K562 (cell line): ENCODE results near the gene WARS2. TPM values are rescaled to one million over a fixed set of nuclear protein-coding genes. Genes with fewer than 3 reads are reported as not detected.

Experiments used
- ARID2 ChIP-seq: fragments of 450-650 bp; IDR thresholded peaks from 2 replicates; pipeline ENCODE4 v1.6.1; 2017; ENCODE audit warnings: antibody characterized with exemption, mild to moderate bottlenecking
- ATF7 ChIP-seq: fragments of 450-650 bp; IDR thresholded peaks from 2 replicates; pipeline ENCODE4 v1.7.1; 2014; ENCODE audit warnings: mild to moderate bottlenecking, moderate library complexity
- CBFB ChIP-seq: sonication (generic); formaldehyde crosslinking; IDR thresholded peaks from 2 replicates; pipeline ENCODE4 v1.4.0; 2020; ENCODE audit warnings: mild to moderate bottlenecking, missing genetic modification reagents
- DIDO1 ChIP-seq: fragments of 450-650 bp; IDR thresholded peaks from 2 replicates; pipeline ENCODE4 v1.6.1; 2016; ENCODE audit warnings: low read depth, missing biosample characterization, missing genetic modification characterization
- DMBX1 ChIP-seq: fragments of 250-450 bp; sonication (Bioruptor Pico); IDR thresholded peaks from 2 replicates; pipeline ENCODE4 v1.8.0; 2022; ENCODE audit warnings: inconsistent platforms, mild to moderate bottlenecking, moderate library complexity, borderline replicate concordance
- HMG20A ChIP-seq: fragments of 450-650 bp; formaldehyde crosslinking; conservative IDR thresholded peaks from 2 replicates; pipeline ENCODE4 v1.4.0; 2020; ENCODE audit warnings: mild to moderate bottlenecking, mixed read lengths
- OTX1 ChIP-seq: fragments of 450-650 bp; formaldehyde crosslinking; IDR thresholded peaks from 2 replicates; pipeline ENCODE4 v1.4.0; 2022; ENCODE audit warnings: mild to moderate bottlenecking
- POLR2AphosphoS5 ChIP-seq: IDR thresholded peaks from 2 replicates; pipeline ENCODE4 v1.6.1; 2011; ENCODE audit warnings: mild to moderate bottlenecking, low read depth, low read length, moderate library complexity; ENCODE audit not compliant: control insufficient read depth, insufficient read depth
- RB1 ChIP-seq: fragments of 450-650 bp; IDR thresholded peaks from 2 replicates; pipeline ENCODE4 v1.6.1; 2017; ENCODE audit warnings: low read depth, mild to moderate bottlenecking
- RCOR1 ChIP-seq, 2 experiments: IDR thresholded peaks; 2 replicates each; pipeline ENCODE4 v1.6.1; 2012; ENCODE audit warnings: low read depth in 2 of 2, low read length in 2 of 2, borderline replicate concordance in 1 of 2, improper control_type of control experiment in 1 of 2
- SMAD4 ChIP-seq: fragments of 250-450 bp; sonication (Bioruptor Pico); conservative IDR thresholded peaks from 2 replicates; pipeline ENCODE4 v1.8.0; 2021; ENCODE audit warnings: inconsistent platforms, mild to moderate bottlenecking, moderate library complexity
- TAF7 ChIP-seq: fragments of 450-650 bp; IDR thresholded peaks from 2 replicates; pipeline ENCODE4 v1.6.1; 2016; ENCODE audit warnings: missing genetic modification characterization, missing compliant biosample characterization
- TEAD1 ChIP-seq, 2 experiments: fragments of 450-650 bp in 1 of 2; sonication (generic) in 1 of 2; formaldehyde crosslinking; IDR thresholded peaks; 2 replicates each; pipeline versions ENCODE4 v1.4.0 to v1.8.0; 2020 to 2022; ENCODE audit warnings: mild to moderate bottlenecking in 2 of 2, missing genetic modification reagents in 1 of 2
- ZFX ChIP-seq: sonication (generic); formaldehyde crosslinking; IDR thresholded peaks from 2 replicates; pipeline ENCODE4 v1.8.0; 2022; ENCODE audit warnings: mild to moderate bottlenecking, missing genetic modification reagents, moderate library complexity
- ZNF12 ChIP-seq: sonication (generic); formaldehyde crosslinking; IDR thresholded peaks from 2 replicates; pipeline ENCODE4 v1.4.0; 2020; ENCODE audit warnings: mild to moderate bottlenecking, missing genetic modification reagents
- ZNF133 ChIP-seq: fragments of 250-450 bp; sonication (Bioruptor Pico); IDR thresholded peaks from 2 replicates; pipeline ENCODE4 v1.4.0; 2020; ENCODE audit warnings: mild to moderate bottlenecking
- ZNF146 ChIP-seq: IDR thresholded peaks from one replicate; pipeline ENCODE4 v1.6.1; 2018; ENCODE audit warnings: missing compliant biosample characterization; ENCODE audit not compliant: unreplicated experiment
- ZNF174 ChIP-seq: fragments of 250-450 bp; sonication (Bioruptor Pico); IDR thresholded peaks from 2 replicates; pipeline ENCODE4 v1.4.0; 2020; ENCODE audit warnings: mild to moderate bottlenecking
- ZNF431 ChIP-seq: sonication (generic); formaldehyde crosslinking; IDR thresholded peaks from 2 replicates; pipeline ENCODE4 v1.8.0; 2022; ENCODE audit warnings: mild to moderate bottlenecking, missing genetic modification reagents
- polyA plus RNA-seq, 8 experiments: library from polyadenylated mRNA; depleted of rRNA in 4 of 8; stranded (reverse) in 5 of 8; unstranded in 3 of 8; fragments of >200 nt; fragmentation: Nextera tagmentation in 2 of 8; fragmentation: Illumina TruSeq in 1 of 8; extraction: Ambion mirVana in 2 of 8; extraction: Trizol in 1 of 8; gene quantifications; 2 replicates each; pipeline versions ENCODE4 v1.2.1 to v1.2.3, GENCODE V29; 2011 to 2014; ENCODE audit warnings: inconsistent platforms in 1 of 8, missing spikeins in 1 of 8
- total RNA-seq, 7 experiments: library from RNA; depleted of rRNA in 6 of 7; stranded (reverse); fragments of >200 nt in 6 of 7; fragmentation: Illumina TruSeq in 2 of 7; extraction: Trizol in 2 of 7; gene quantifications; 2 replicates each; pipeline versions ENCODE4 v1.2.1 to v1.2.3, GENCODE V29; 2011 to 2021; ENCODE audit warnings: low replicate concordance in 1 of 7
- TF ChIP-seq, protein P1 (sequence below): sonication (generic); formaldehyde crosslinking; IDR thresholded peaks from 2 replicates; pipeline ENCODE4 v1.8.1; 2022; ENCODE audit warnings: missing genetic modification reagents
- TF ChIP-seq, protein P2 (sequence below): fragments of 450-650 bp; formaldehyde crosslinking; IDR thresholded peaks from 2 replicates; pipeline ENCODE4 v1.4.0; 2020; ENCODE audit warnings: mild to moderate bottlenecking
- TF ChIP-seq, protein P3 (sequence below): fragments of 450-650 bp; formaldehyde crosslinking; conservative IDR thresholded peaks from 2 replicates; pipeline ENCODE4 v1.4.0; 2022; ENCODE audit warnings: mild to moderate bottlenecking, missing genetic modification characterization
- TF ChIP-seq, protein P4 (sequence below): fragments of 250-450 bp; sonication (Bioruptor Pico); IDR thresholded peaks from 2 replicates; pipeline ENCODE4 v1.5.1; 2021; ENCODE audit warnings: mild to moderate bottlenecking

WARS2 gene
- total and polyA plus RNA-seq, 9 of the 15 experiments (the other 6 are each of a cell fraction or from before 2014, with no cell fraction given) = 5.7 to 18.0 (median 16.9) TPM

DNA sequence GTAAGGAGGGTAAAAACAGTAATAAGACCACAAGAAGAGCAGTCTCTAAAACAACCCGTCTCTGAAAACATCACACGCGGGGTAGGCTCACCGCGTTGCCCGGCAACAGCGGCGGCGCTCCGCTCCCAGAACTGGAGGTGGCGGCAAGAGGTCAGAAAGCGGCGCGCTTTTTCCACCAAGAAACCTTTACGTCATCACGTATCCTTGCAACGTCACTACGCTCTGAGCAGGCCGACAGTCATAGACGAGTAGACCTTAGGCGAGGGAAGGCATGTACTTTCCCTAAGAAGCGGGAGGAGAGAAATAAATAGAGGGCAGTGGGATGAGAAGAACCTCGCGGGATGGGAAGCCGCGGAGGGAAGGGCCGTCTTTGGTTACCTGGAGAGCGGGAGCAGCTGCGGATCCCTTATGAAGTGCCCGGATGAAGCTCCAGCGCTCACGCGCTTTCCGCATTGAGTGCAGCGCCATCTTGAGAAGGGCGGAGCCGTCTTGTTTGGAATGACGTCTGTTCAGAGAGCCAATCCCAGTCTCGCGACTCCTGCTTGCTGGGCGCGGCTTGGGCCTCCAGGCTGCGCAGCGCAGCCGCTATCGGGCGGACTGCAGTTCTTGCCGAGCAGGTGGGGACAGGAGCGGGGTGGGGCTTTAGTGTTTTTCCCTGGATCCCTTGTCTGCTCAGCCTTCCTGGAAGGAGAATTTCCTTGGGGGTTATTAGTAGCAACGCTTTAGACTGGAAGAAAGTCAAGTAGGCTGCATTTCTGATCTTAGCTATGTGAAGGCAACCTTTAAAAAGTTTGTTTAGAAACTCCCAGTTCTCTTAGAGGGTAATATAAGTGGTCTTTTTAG lies at the start of gene WARS2 (continued):
- TF ChIP-seq, protein P1, sequence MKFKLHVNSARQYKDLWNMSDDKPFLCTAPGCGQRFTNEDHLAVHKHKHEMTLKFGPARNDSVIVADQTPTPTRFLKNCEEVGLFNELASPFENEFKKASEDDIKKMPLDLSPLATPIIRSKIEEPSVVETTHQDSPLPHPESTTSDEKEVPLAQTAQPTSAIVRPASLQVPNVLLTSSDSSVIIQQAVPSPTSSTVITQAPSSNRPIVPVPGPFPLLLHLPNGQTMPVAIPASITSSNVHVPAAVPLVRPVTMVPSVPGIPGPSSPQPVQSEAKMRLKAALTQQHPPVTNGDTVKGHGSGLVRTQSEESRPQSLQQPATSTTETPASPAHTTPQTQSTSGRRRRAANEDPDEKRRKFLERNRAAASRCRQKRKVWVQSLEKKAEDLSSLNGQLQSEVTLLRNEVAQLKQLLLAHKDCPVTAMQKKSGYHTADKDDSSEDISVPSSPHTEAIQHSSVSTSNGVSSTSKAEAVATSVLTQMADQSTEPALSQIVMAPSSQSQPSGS (CRISPR knock-in tag) = 0 out of 2 replicates have a peak, but pooled peaks have one; percentile 68
- TF ChIP-seq ATF7 = peak; percentile 98
- TF ChIP-seq RB1 = peak; percentile 80
- TF ChIP-seq CBFB (CRISPR knock-in tag) = 0 out of 2 replicates have a peak, but pooled peaks have one; percentile 15
- peak in 1 of 2 experiments; percentile 69; a peak in 1 of 4 replicates for TF ChIP-seq TEAD1 (CRISPR knock-in tag; IDR thresholded peaks at IDR 0.05)
- TF ChIP-seq OTX1 = peak; percentile 81
- TF ChIP-seq DIDO1 (tag) = peak; percentile 66
- peak; percentile 33; the same call in 1 of the 2 replicates for TF ChIP-seq SMAD4
- TF ChIP-seq RCOR1 (IDR thresholded peaks at IDR 0.05; ENCODE audit: borderline replicate concordance in 1 of 2, low read depth in 2 of 2, low read length in 2 of 2) = peak; percentile 3 to 47; a peak in 3 of 4 replicates
- peak; percentile 98 for TF ChIP-seq TAF7 (tag)
- TF ChIP-seq, protein P2, sequence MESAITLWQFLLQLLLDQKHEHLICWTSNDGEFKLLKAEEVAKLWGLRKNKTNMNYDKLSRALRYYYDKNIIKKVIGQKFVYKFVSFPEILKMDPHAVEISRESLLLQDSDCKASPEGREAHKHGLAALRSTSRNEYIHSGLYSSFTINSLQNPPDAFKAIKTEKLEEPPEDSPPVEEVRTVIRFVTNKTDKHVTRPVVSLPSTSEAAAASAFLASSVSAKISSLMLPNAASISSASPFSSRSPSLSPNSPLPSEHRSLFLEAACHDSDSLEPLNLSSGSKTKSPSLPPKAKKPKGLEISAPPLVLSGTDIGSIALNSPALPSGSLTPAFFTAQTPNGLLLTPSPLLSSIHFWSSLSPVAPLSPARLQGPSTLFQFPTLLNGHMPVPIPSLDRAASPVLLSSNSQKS (CRISPR knock-in tag) = no peak
- TF ChIP-seq, protein P3, sequence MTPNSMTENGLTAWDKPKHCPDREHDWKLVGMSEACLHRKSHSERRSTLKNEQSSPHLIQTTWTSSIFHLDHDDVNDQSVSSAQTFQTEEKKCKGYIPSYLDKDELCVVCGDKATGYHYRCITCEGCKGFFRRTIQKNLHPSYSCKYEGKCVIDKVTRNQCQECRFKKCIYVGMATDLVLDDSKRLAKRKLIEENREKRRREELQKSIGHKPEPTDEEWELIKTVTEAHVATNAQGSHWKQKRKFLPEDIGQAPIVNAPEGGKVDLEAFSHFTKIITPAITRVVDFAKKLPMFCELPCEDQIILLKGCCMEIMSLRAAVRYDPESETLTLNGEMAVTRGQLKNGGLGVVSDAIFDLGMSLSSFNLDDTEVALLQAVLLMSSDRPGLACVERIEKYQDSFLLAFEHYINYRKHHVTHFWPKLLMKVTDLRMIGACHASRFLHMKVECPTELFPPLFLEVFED (CRISPR knock-in tag) = peak; percentile 86; the same call in 1 of the 2 replicates
- no peak for TF ChIP-seq ZNF146 (CRISPR knock-in tag)
- no peak for TF ChIP-seq ZNF174 (CRISPR knock-in tag)
- peak; percentile 62; the same call in 1 of the 2 replicates for TF ChIP-seq DMBX1 (CRISPR knock-in tag)
- TF ChIP-seq, protein P4, sequence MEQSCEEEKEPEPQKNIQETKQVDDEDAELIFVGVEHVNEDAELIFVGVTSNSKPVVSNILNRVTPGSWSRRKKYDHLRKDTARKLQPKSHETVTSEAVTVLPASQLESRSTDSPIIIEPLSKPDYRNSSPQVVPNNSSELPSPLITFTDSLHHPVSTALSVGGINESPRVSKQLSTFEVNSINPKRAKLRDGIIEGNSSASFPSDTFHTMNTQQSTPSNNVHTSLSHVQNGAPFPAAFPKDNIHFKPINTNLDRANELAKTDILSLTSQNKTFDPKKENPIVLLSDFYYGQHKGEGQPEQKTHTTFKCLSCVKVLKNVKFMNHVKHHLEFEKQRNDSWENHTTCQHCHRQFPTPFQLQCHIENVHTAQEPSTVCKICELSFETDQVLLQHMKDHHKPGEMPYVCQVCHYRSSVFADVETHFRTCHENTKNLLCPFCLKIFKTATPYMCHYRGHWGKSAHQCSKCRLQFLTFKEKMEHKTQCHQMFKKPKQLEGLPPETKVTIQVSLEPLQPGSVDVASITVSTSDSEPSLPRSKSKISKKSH = no peak
- no peak for TF ChIP-seq ARID2
- no peak for TF ChIP-seq HMG20A (CRISPR knock-in tag)
- peak; percentile 89 for TF ChIP-seq POLR2AphosphoS5
- 0 out of 2 replicates have a peak, but pooled peaks have one; percentile 28 for TF ChIP-seq ZNF12 (CRISPR knock-in tag)
- TF ChIP-seq ZNF431 (CRISPR knock-in tag) = no peak
- peak; percentile 23; the same call in 1 of the 2 replicates for TF ChIP-seq ZNF133
- peak; percentile 86 for TF ChIP-seq ZFX (CRISPR knock-in tag)
